ENCODE measurements around the gene NKX3-2.
"Not testable (repeated sequence)": the region's sequence is repeated elsewhere in the genome, so short reads cannot be mapped to it uniquely, and the experiment has no call there.

Gene NKX3-2

DNA sequence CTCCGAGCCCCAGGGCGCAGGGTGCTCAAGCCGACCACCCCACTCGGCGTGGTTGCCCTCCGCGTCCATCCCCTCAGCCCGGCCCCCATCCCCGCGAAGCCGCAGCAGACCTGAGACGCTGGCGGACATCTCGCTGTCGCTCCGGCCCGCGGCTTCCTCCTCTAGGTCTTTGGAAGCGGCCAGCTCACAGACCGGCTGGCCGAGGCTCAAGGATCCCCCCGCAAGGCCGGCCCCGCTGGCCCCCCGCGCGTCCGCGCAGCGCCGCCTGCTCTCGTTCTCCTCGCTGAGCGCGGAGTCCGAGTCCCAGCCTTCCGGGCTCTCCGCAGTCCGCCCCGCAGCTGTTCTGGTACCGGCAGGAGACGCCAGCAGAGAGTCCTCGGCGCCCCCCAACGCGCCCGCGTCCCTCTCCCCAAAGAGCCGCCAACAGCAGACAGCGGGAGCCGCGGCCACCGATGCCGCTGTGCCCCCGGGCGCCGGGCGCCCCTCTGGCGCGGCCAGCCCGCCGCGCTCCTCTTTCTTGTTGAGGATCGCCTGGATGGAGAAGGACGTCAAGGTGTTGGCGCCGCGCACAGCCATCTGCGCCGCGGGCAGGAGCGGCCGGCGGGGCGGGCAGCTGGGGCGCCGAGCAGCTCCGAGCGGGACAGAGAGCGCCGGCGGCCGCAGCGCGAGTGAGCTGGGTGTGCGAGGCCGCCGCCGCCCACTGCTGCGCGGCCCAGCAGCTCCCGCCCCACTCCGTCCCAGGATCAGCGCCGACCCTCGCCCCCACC, at the start of gene NKX3-2:
Gene NKX3-2, minus strand, starts transcription at position 670 of the 767 bp plus-strand sequence. Its CDS starts 94 bp downstream, at position 576.
- peak within 1 kb of the TSS; percentile 53 for H3K4me3 ChIP-seq (ENCODE audit: low read length)
- H3K27me3 ChIP-seq (ENCODE audit: insufficient read depth, low read length), result peaks cover 31% of the 10 kb centered on the region
- peak within 1 kb of the TSS; percentile 82 for H2AFZ ChIP-seq (ENCODE audit: low read depth, low read length)
- H3K36me3 ChIP-seq (ENCODE audit: insufficient read depth, low read length), result peaks cover 2% of the 10 kb centered on the region
- H3K9me3 ChIP-seq (ENCODE audit: low read length), result peaks cover 7% of the 10 kb centered on the region
- peaks cover 8% of the 10 kb centered on the region for H3K4me1 ChIP-seq (ENCODE audit: insufficient read depth, low read length)

- Histone ChIP-seq H3K4me1 (ENCODE audit: insufficient read depth, low read length) (no peaks in the 10 kb centered on the region), H2AFZ (ENCODE audit: low read depth, low read length) (no peak overlapping the region), H3K36me3 (ENCODE audit: insufficient read depth, low read length) (peaks cover 75% of the 10 kb centered on the region), H3K4me3 (ENCODE audit: low read length) (no peak overlapping the region), H3K9me3 (ENCODE audit: low read length) (no peaks in the 10 kb centered on the region), H3K27me3 (ENCODE audit: insufficient read depth, low read length) (no peaks in the 10 kb centered on the region)
Measured at GRCh38 chr4:13592220-13592619, 47.9 kb upstream of the NKX3-2 start.

DNA sequence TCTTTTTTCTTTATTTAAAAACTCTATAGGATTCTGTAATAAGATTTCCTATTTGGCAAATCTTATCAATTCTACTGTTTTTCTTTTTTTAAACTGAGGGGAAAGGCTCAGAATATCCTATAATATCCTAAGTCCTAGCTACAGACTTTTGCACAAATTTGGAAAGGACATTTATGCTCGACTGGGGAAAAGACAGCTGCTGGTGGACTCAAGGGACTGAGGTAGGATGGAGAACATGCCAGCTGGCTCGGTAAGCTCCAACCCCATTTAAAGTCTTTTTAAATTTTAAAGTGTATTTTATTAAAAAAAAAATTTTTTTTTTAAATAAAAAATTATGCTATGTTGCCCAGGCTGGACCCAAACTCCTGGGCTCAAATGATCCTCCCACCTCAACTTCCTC, 46.5 kb upstream of the NKX3-2 start:
- Histone ChIP-seq H3K4me1 (ENCODE audit: insufficient read depth, low read length) (no peaks in the 10 kb centered on the region), H3K27me3 (ENCODE audit: insufficient read depth, low read length) (no peaks in the 10 kb centered on the region), H3K9me3 (ENCODE audit: low read length) (no peaks in the 10 kb centered on the region), H3K4me3 (ENCODE audit: low read length) (no peak overlapping the region), H2AFZ (ENCODE audit: low read depth, low read length) (no peak overlapping the region), H3K36me3 (ENCODE audit: insufficient read depth, low read length) (peaks cover 73% of the 10 kb centered on the region)

GRCh38 chr4:13588954-13589353, 44.6 kb upstream of the NKX3-2 start:
- H3K36me3 ChIP-seq (ENCODE audit: insufficient read depth, low read length), result peaks cover 72% of the 10 kb centered on the region
- H3K9me3 ChIP-seq (ENCODE audit: low read length), result no peaks in the 10 kb centered on the region
- H3K4me1 ChIP-seq (ENCODE audit: insufficient read depth, low read length), result no peaks in the 10 kb centered on the region
- H2AFZ ChIP-seq (ENCODE audit: low read depth, low read length), result no peak overlapping the region
- H3K4me3 ChIP-seq (ENCODE audit: low read length), result no peak overlapping the region
- H3K27me3 ChIP-seq (ENCODE audit: insufficient read depth, low read length), result no peaks in the 10 kb centered on the region

GRCh38 chr4:13584481-13584880, 40.2 kb upstream of the NKX3-2 start:
- no peaks in the 10 kb centered on the region for H3K27me3 ChIP-seq (ENCODE audit: insufficient read depth, low read length)
- H3K36me3 ChIP-seq (ENCODE audit: insufficient read depth, low read length), result peaks cover 82% of the 10 kb centered on the region
- H3K9me3 ChIP-seq (ENCODE audit: low read length), result no peaks in the 10 kb centered on the region
- no peaks in the 10 kb centered on the region for H3K4me1 ChIP-seq (ENCODE audit: insufficient read depth, low read length)
- H3K4me3 ChIP-seq (ENCODE audit: low read length), result no peak overlapping the region
- no peak overlapping the region for H2AFZ ChIP-seq (ENCODE audit: low read depth, low read length)

- H3K27me3 ChIP-seq (ENCODE audit: insufficient read depth, low read length), result no peaks in the 10 kb centered on the region
- no peaks in the 10 kb centered on the region for H3K4me1 ChIP-seq (ENCODE audit: insufficient read depth, low read length)
- no peak overlapping the region for H3K4me3 ChIP-seq (ENCODE audit: low read length)
- H3K36me3 ChIP-seq (ENCODE audit: insufficient read depth, low read length), result peaks cover 85% of the 10 kb centered on the region
- no peak overlapping the region for H2AFZ ChIP-seq (ENCODE audit: low read depth, low read length)
- no peaks in the 10 kb centered on the region for H3K9me3 ChIP-seq (ENCODE audit: low read length)
Measured at GRCh38 chr4:13580036-13580435, 35.7 kb upstream of the NKX3-2 start.

- Histone ChIP-seq H3K9me3 (ENCODE audit: low read length) (no peaks in the 10 kb centered on the region), H3K4me1 (ENCODE audit: insufficient read depth, low read length) (no peaks in the 10 kb centered on the region), H3K4me3 (ENCODE audit: low read length) (no peak overlapping the region), H3K27me3 (ENCODE audit: insufficient read depth, low read length) (no peaks in the 10 kb centered on the region), H2AFZ (ENCODE audit: low read depth, low read length) (no peak overlapping the region), H3K36me3 (ENCODE audit: insufficient read depth, low read length) (peaks cover 82% of the 10 kb centered on the region)
Measured at GRCh38 chr4:13577660-13578059, 33.4 kb upstream of the NKX3-2 start.

- H3K27me3 ChIP-seq (ENCODE audit: insufficient read depth, low read length), result no peaks in the 10 kb centered on the region
- H3K4me3 ChIP-seq (ENCODE audit: low read length), result no peak overlapping the region
- H3K36me3 ChIP-seq (ENCODE audit: insufficient read depth, low read length), result peaks cover 70% of the 10 kb centered on the region
- no peaks in the 10 kb centered on the region for H3K4me1 ChIP-seq (ENCODE audit: insufficient read depth, low read length)
- no peaks in the 10 kb centered on the region for H3K9me3 ChIP-seq (ENCODE audit: low read length)
- no peak overlapping the region for H2AFZ ChIP-seq (ENCODE audit: low read depth, low read length)
Measured at GRCh38 chr4:13570916-13571315, 26.6 kb upstream of the NKX3-2 start.

GRCh38 chr4:13567125-13567524, 22.8 kb upstream of the NKX3-2 start:
- Histone ChIP-seq H3K9me3 (ENCODE audit: low read length) (no peaks in the 10 kb centered on the region), H3K27me3 (ENCODE audit: insufficient read depth, low read length) (no peaks in the 10 kb centered on the region), H2AFZ (ENCODE audit: low read depth, low read length) (no peak overlapping the region), H3K4me1 (ENCODE audit: insufficient read depth, low read length) (no peaks in the 10 kb centered on the region), H3K4me3 (ENCODE audit: low read length) (no peak overlapping the region), H3K36me3 (ENCODE audit: insufficient read depth, low read length) (peaks cover 44% of the 10 kb centered on the region)

- H3K27me3 ChIP-seq (ENCODE audit: insufficient read depth, low read length), result no peaks in the 10 kb centered on the region
- H3K36me3 ChIP-seq (ENCODE audit: insufficient read depth, low read length), result peaks cover 9% of the 10 kb centered on the region
- no peaks in the 10 kb centered on the region for H3K9me3 ChIP-seq (ENCODE audit: low read length)
- H3K4me1 ChIP-seq (ENCODE audit: insufficient read depth, low read length), result no peaks in the 10 kb centered on the region
- H3K4me3 ChIP-seq (ENCODE audit: low read length), result no peak overlapping the region
- H2AFZ ChIP-seq (ENCODE audit: low read depth, low read length), result no peak overlapping the region
Measured at GRCh38 chr4:13562876-13563275, 18.6 kb upstream of the NKX3-2 start.

DNA sequence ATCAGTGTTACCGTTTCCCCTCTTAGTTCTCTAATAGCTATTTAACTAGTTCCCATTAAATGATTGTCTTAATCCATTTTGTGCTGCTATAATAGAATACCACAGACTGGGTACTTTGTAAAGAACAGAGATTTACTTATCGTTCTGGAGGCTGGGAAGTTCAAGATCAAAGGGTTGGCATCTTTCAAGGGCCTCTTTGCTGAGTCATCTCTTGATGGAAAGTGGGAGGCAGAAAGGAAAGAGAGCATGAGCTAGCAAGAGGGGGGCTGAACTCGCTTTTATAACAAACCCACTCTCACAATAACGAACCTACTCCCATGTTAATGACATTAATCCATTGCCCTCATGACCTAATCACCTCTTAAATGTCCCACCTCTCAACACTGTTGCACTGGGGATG, 17.4 kb upstream of the NKX3-2 start:
- no peak overlapping the region for H3K4me3 ChIP-seq (ENCODE audit: low read length)
- no peaks in the 10 kb centered on the region for H3K36me3 ChIP-seq (ENCODE audit: insufficient read depth, low read length)
- no peaks in the 10 kb centered on the region for H3K4me1 ChIP-seq (ENCODE audit: insufficient read depth, low read length)
- no peaks in the 10 kb centered on the region for H3K9me3 ChIP-seq (ENCODE audit: low read length)
- H2AFZ ChIP-seq (ENCODE audit: low read depth, low read length), result no peak overlapping the region
- H3K27me3 ChIP-seq (ENCODE audit: insufficient read depth, low read length), result no peaks in the 10 kb centered on the region

DNA sequence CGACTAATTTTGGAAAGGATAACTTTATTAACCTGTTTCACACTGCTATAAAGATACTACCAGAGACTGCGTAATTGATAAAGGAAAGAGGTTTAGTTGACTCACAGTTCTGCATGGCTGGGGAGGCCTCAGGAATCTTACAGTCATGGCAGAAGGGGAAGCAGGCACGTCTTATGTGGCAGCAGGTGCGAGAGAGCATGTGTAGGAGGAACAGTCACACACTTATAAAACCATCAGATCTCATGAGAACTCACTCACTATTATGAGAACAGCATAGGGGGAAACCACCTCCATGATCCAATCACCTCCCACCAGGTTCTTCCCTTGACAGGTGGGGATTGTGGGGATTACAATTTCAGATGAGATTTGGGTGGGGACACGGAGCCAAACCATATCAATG, 15.8 kb upstream of the NKX3-2 start:
- not testable (repeated sequence) for H3K27me3 ChIP-seq (ENCODE audit: insufficient read depth, low read length); H3K4me3 ChIP-seq (ENCODE audit: low read length); H3K36me3 ChIP-seq (ENCODE audit: insufficient read depth, low read length); H3K9me3 ChIP-seq (ENCODE audit: low read length); H2AFZ ChIP-seq (ENCODE audit: low read depth, low read length); H3K4me1 ChIP-seq (ENCODE audit: insufficient read depth, low read length)

- Histone ChIP-seq H3K4me3 (ENCODE audit: low read length) (no peak overlapping the region), H3K4me1 (ENCODE audit: insufficient read depth, low read length) (no peaks in the 10 kb centered on the region), H3K27me3 (ENCODE audit: insufficient read depth, low read length) (no peaks in the 10 kb centered on the region)
Measured at GRCh38 chr4:13559413-13559812, 15.1 kb upstream of the NKX3-2 start.

DNA sequence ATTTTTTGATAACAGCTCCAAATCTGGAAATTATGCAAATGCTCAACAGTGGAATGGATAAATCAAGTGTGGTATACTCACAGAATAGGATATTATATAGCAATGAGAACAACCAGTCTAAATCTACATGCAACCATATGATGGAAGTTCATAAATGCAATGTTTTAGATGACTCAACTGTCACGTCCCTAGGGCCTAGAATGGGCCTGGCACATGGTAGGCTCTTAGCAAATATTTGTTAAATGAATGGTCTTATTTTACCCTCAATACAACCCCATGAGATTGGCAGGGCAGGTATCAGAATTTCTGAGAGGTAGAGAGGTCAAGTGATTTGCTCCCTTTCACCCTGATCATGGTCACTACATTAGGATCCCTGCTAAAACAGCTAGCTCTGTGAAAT, 14.6 kb upstream of the NKX3-2 start:
- no peak overlapping the region for H2AFZ ChIP-seq (ENCODE audit: low read depth, low read length)
- no peaks in the 10 kb centered on the region for H3K27me3 ChIP-seq (ENCODE audit: insufficient read depth, low read length)
- H3K4me3 ChIP-seq (ENCODE audit: low read length), result no peak overlapping the region

More at GRCh38 chr4:13559413-13559812, 15.1 kb upstream of the NKX3-2 start:
- Histone ChIP-seq H2AFZ (ENCODE audit: low read depth, low read length) (no peak overlapping the region), H3K9me3 (ENCODE audit: low read length) (no peaks in the 10 kb centered on the region), H3K36me3 (ENCODE audit: insufficient read depth, low read length) (no peaks in the 10 kb centered on the region)

More for the DNA sequence above, 14.6 kb upstream of the NKX3-2 start:
- no peaks in the 10 kb centered on the region for H3K9me3 ChIP-seq (ENCODE audit: low read length)
- no peaks in the 10 kb centered on the region for H3K4me1 ChIP-seq (ENCODE audit: insufficient read depth, low read length)
- no peaks in the 10 kb centered on the region for H3K36me3 ChIP-seq (ENCODE audit: insufficient read depth, low read length)
